A673 (cell line): ENCODE results near the gene TMEM89. TPM values are rescaled to one million over a fixed set of nuclear protein-coding genes. Genes with fewer than 3 reads are reported as not detected.
A peak's percentile ranks its signal among the peaks of the same experiment; 100 is the strongest.

Experiments used
- BruUV-seq: library from RNA; stranded (reverse); fragments of 400-500 nt; replicated peaks from 2 replicates; lab custom pipeline; 2021; lab: Mats Ljungman, UMichigan
- CTCF ChIA-PET: fragments of 300-600 bp; sonication (Branson Sonifier 250); formaldehyde crosslinking; loops from one replicate; lab custom pipeline; 2022; ENCODE audit warnings: antibody characterized with exemption; lab: Charles Lee
- POLR2A ChIA-PET: fragments of 300-600 bp; sonication (Branson Sonifier 250); formaldehyde crosslinking; loops from one replicate; lab custom pipeline; 2022; ENCODE audit warnings: antibody characterized with exemption; ENCODE audit not compliant: low non-redundant PET; lab: Charles Lee
- DNase-seq: peaks from one replicate; pipeline ENCODE4 v3.0.0-alpha.2; 2015; ENCODE audit warnings: low spot score
- H3K27ac ChIP-seq: fragments of 200-600 bp; sonication (generic); 2 replicates; pipeline ENCODE4 v1.5.1; 2016; ENCODE audit warnings: mixed run types, low read depth, mild to moderate bottlenecking, mixed read lengths, antibody characterized with exemption, low read length; ENCODE audit not compliant: poor library complexity, severe bottlenecking
- H3K27me3 ChIP-seq: fragments of 200-600 bp; sonication (generic); replicated peaks from 2 replicates; pipeline ENCODE4 v1.6.1; 2017; ENCODE audit warnings: mixed run types, low read depth, mild to moderate bottlenecking, mixed read lengths, antibody characterized with exemption, low read length; ENCODE audit not compliant: insufficient read depth, poor library complexity
- H3K36me3 ChIP-seq: fragments of 200-600 bp; sonication (generic); 2 replicates; pipeline ENCODE4 v1.6.1; 2016; ENCODE audit warnings: mixed run types, mild to moderate bottlenecking, mixed read lengths, antibody characterized with exemption, low read length; ENCODE audit not compliant: insufficient read depth, poor library complexity, severe bottlenecking
- H3K4me1 ChIP-seq: fragments of 200-600 bp; sonication (generic); 2 replicates; pipeline ENCODE4 v1.6.1; 2017; ENCODE audit warnings: mixed run types, mild to moderate bottlenecking, mixed read lengths, antibody characterized with exemption, low read length; ENCODE audit not compliant: insufficient read depth, poor library complexity, severe bottlenecking
- H3K4me3 ChIP-seq: fragments of 200-600 bp; sonication (generic); 2 replicates; pipeline ENCODE4 v1.5.1; 2016; ENCODE audit warnings: low read depth, mixed run types, mild to moderate bottlenecking, mixed read lengths, low read length; ENCODE audit not compliant: poor library complexity, severe bottlenecking
- H3K9me3 ChIP-seq: fragments of 200-600 bp; sonication (generic); 2 replicates; pipeline ENCODE4 v1.6.1; 2016; ENCODE audit warnings: mixed run types, low read depth, mild to moderate bottlenecking, mixed read lengths, antibody characterized with exemption, low read length; ENCODE audit not compliant: poor library complexity, severe bottlenecking
- CTCF ChIP-seq: fragments of 300-800, 200-600 bp; sonication (generic); conservative IDR thresholded peaks from 2 replicates; pipeline ENCODE4 v1.5.1; 2017; ENCODE audit warnings: low read depth, mild to moderate bottlenecking, antibody characterized with exemption, low read length, moderate library complexity, mixed read lengths
- EZH2 ChIP-seq: fragments of 200-600 bp; sonication (generic); IDR thresholded peaks from 2 replicates; pipeline ENCODE4 v1.6.1; 2017; ENCODE audit warnings: borderline replicate concordance, low read depth, mild to moderate bottlenecking, mixed read lengths, antibody characterized with exemption, low read length; ENCODE audit not compliant: poor library complexity, severe bottlenecking
- intact Hi-C: fragments of 100-400 bp; cut with micrococcal nuclease; formaldehyde crosslinking; loops from one replicate; pipeline ENCODE4 v1.10.0; 2022; ENCODE audit not compliant: unreplicated experiment
- total RNA-seq: library from RNA; stranded (reverse); gene quantifications from 2 replicates; pipeline ENCODE4 v1.2.3, GENCODE V29; 2021

TMEM89 gene
- total RNA-seq, 1 experiment from 2014 or later, result not detected

- no peaks in the 10 kb centered on the region for H3K27me3 ChIP-seq
- no TSS peak for BruUV-seq
- peak; percentile 79 for DNase-seq
- peak overlapping the region; percentile 45 for H3K4me3 ChIP-seq
- CTCF ChIA-PET, result no interaction called here
- H3K4me1 ChIP-seq, result no peaks in the 10 kb centered on the region
- no peaks in the 10 kb centered on the region for H3K36me3 ChIP-seq
- POLR2A ChIA-PET, result no interaction called here
- TF ChIP-seq EZH2, result no peak
- TF ChIP-seq CTCF, result peak; percentile 39
- intact Hi-C loops, result no loop called here
- no peak overlapping the region for H3K27ac ChIP-seq
- no peaks in the 10 kb centered on the region for H3K9me3 ChIP-seq
These were observed 34.7 kb upstream of the TMEM89 start for GRCh38 chr3:48656061-48656840.

GRCh38 chr3:48655606-48656005, 34.0 kb upstream of the TMEM89 start:
- CTCF ChIA-PET, result no interaction called here
- no peak for DNase-seq
- POLR2A ChIA-PET, result no interaction called here
- no peaks in the 10 kb centered on the region for H3K36me3 ChIP-seq
- no peaks in the 10 kb centered on the region for H3K9me3 ChIP-seq
- no TSS peak for BruUV-seq
- no peaks in the 10 kb centered on the region for H3K27me3 ChIP-seq
- no peak for TF ChIP-seq CTCF
- no peak for TF ChIP-seq EZH2
- H3K4me3 ChIP-seq, result peak overlapping the region; percentile 45
- intact Hi-C loops, result no loop called here
- no peak overlapping the region for H3K27ac ChIP-seq
- H3K4me1 ChIP-seq, result no peaks in the 10 kb centered on the region

GRCh38 chr3:48655063-48655462, 33.5 kb upstream of the TMEM89 start:
- H3K27ac ChIP-seq, result no peak overlapping the region
- POLR2A ChIA-PET, result no interaction called here
- no peak for DNase-seq
- BruUV-seq, result no TSS peak
- intact Hi-C loops, result no loop called here
- no peaks in the 10 kb centered on the region for H3K27me3 ChIP-seq
- no peaks in the 10 kb centered on the region for H3K9me3 ChIP-seq
- CTCF ChIA-PET, result no interaction called here
- H3K4me1 ChIP-seq, result no peaks in the 10 kb centered on the region
- TF ChIP-seq CTCF (no peak), EZH2 (no peak)
- no peak overlapping the region for H3K4me3 ChIP-seq
- no peaks in the 10 kb centered on the region for H3K36me3 ChIP-seq
